Common myeloid progenitor, CD34-positive (primary cell): ENCODE data around the gene DIRAS3.

ENCODE experiments used
- CTCF ChIA-PET: fragments of 350-600 bp; sonication (Branson Sonifier 250); formaldehyde crosslinking; loops from one replicate; lab custom pipeline; 2021; ENCODE audit warnings: antibody characterized with exemption; lab: Charles Lee
- POLR2A ChIA-PET: fragments of 350-600 bp; sonication (Branson Sonifier 250); formaldehyde crosslinking; loops from one replicate; lab custom pipeline; 2021; ENCODE audit warnings: antibody characterized with exemption; lab: Charles Lee
- DNase-seq, 3 donors: peaks; one replicate each; pipeline versions ENCODE4 v3.0.0 to v3.0.0-alpha.2; 2013
- H3K27ac ChIP-seq, 2 experiments: 1 replicate in 1 of 2; 2 replicates in 1 of 2; pipeline ENCODE4 v1.7.0; 2013; ENCODE audit warnings: inconsistent platforms in 2 of 2, low read length in 2 of 2, mild to moderate bottlenecking in 2 of 2, low read depth in 1 of 2, moderate library complexity in 1 of 2; ENCODE audit not compliant: severe bottlenecking in 2 of 2, insufficient read depth in 1 of 2, poor library complexity in 1 of 2
- H3K27me3 ChIP-seq, 5 experiments: replicated peaks in 2 of 5; 1 replicate in 3 of 5; 2 replicates in 2 of 5; pipeline versions ENCODE4 v1.6.1 to v1.7.0; 2013; ENCODE audit warnings: low read length in 4 of 5, mild to moderate bottlenecking in 2 of 5, moderate library complexity in 2 of 5, inconsistent platforms in 1 of 5; ENCODE audit not compliant: insufficient read depth in 5 of 5, control insufficient read depth in 4 of 5
- H3K36me3 ChIP-seq, 4 experiments: 1 replicate in 2 of 4; 2 replicates in 2 of 4; pipeline versions ENCODE4 v1.6.1 to v1.7.0; 2013; ENCODE audit warnings: low read length in 3 of 4, control low read depth in 1 of 4, mild to moderate bottlenecking in 1 of 4; ENCODE audit not compliant: control insufficient read depth in 4 of 4, insufficient read depth in 4 of 4
- H3K4me1 ChIP-seq, 4 experiments: 1 replicate in 3 of 4; 2 replicates in 1 of 4; pipeline versions ENCODE4 v1.6.1 to v1.7.1; 2013; ENCODE audit warnings: low read length in 3 of 4, mild to moderate bottlenecking in 3 of 4, control low read depth in 1 of 4, inconsistent platforms in 1 of 4, moderate library complexity in 1 of 4; ENCODE audit not compliant: control insufficient read depth in 4 of 4, insufficient read depth in 4 of 4; ENCODE audit errors: control extremely low read depth in 1 of 4
- H3K4me3 ChIP-seq, 7 experiments: 1 replicate in 4 of 7; 2 replicates in 3 of 7; pipeline versions ENCODE4 v1.5.1 to v1.7.0; 2013; ENCODE audit warnings: mild to moderate bottlenecking in 7 of 7, low read length in 6 of 7, moderate library complexity in 6 of 7, inconsistent platforms in 2 of 7, low read depth in 2 of 7, control low read depth in 1 of 7; ENCODE audit not compliant: insufficient read depth in 4 of 7, control insufficient read depth in 1 of 7; ENCODE audit errors: extremely low read depth in 1 of 7
- H3K9me3 ChIP-seq, 5 experiments: 1 replicate in 4 of 5; 2 replicates in 1 of 5; pipeline versions ENCODE4 v1.6.1 to v1.7.1; 2013; ENCODE audit warnings: low read length in 4 of 5, mild to moderate bottlenecking in 2 of 5, inconsistent platforms in 1 of 5, low read depth in 1 of 5, moderate library complexity in 1 of 5; ENCODE audit not compliant: control insufficient read depth in 4 of 5, insufficient read depth in 2 of 5; ENCODE audit errors: control extremely low read depth in 1 of 5
- WGBS: methylation state at CpG from one replicate; pipeline ENCODE4 v1.1.5; 2013; ENCODE audit not compliant: insufficient coverage; 5-methylcytosine and 5-hydroxymethylcytosine counted together

DIRAS3 gene

DNA sequence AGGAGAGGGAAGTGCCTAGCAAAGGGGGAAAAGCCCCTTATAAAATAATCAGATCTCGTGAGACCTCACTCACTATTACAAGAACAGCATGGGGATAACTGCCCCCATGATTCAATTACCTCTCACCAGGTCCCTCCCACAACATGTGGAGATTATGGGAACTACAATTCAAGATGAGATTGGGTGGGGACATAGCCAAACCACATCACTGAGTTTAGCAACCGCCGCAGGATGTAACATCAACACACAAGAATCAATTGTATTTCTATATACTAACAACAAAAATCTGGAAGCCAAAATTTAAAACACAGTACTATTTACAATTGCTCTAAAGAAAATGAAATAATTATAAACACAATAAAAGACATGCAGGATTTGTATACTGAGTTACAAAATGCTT, 21.9 kb downstream of the DIRAS3 start:
- ChIA-PET POLR2A (no interaction called here), CTCF (no interaction called here)
- no peaks in the 10 kb centered on the region for H3K36me3 ChIP-seq
- H3K4me1 ChIP-seq = no peaks in the 10 kb centered on the region
- no CpG with 5 or more reads among the region's 3 CpGs for WGBS
- DNase-seq = no peak
- no peak overlapping the region for H3K4me3 ChIP-seq
- H3K27me3 ChIP-seq = no peaks in the 10 kb centered on the region
- H3K27ac ChIP-seq = no peak overlapping the region
- H3K9me3 ChIP-seq = no peaks in the 10 kb centered on the region

DNA sequence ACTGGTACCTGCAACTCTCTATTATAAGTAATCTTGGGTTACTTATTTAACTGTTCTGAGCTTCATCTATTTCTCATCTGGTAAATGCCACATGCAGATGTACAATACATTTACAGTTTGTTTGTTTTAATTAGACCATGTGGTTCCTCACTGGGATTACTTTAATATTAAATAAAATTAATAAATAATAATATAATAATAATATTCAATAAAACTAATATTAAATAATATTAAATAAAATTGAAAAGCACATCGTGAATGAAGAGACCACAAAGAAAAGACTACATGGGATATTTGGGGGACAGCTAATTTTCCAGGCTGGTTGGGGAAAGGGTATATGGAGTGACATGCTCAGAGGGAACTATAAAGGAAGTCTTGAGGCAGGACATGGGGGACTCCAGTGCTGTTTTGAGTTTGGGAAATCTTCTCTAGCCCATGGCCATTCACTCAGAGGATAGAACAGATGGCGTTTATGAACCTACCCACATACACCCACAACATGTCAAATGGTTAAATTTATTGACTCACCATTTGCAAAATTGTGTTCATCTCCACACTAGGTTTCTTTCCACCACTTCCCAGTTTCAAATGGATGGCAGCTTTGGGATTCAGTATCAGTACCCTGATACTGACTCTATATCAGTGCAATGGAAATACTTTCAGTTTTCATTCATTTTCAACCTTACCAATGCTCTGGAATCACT, 25.6 kb downstream of the DIRAS3 start:
- no CpG with 5 or more reads among the region's 2 CpGs for WGBS
- Histone ChIP-seq H3K4me1 (no peaks in the 10 kb centered on the region), H3K27ac (no peak overlapping the region), H3K9me3 (no peaks in the 10 kb centered on the region), H3K27me3 (peaks cover 0 to 4% (median 0%) of the 10 kb centered on the region in 5 experiments), H3K36me3 (no peaks in the 10 kb centered on the region), H3K4me3 (no peak overlapping the region)
- POLR2A ChIA-PET = no interaction called here
- CTCF ChIA-PET = no interaction called here
- no peak for DNase-seq

DNA sequence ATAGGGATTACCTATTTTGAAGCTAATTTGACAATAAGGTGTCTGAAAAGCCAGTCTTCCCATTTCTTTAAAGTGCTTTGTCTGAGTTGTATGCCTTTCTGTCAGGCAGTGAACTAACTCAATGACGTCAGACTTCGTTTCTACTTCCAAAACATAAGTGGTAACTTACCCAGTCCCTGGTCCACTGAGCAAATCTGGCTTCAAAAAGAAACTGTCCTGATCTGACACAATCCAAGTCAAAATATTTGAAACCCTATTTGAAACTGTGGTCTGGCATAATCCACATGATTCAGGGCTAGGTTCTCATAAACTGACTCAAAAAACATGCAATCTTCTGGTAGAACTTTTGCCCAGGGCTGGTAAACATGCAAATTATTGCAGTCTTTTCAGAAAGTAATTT, 34.0 kb downstream of the DIRAS3 start:
- CTCF ChIA-PET = no interaction called here

DNA sequence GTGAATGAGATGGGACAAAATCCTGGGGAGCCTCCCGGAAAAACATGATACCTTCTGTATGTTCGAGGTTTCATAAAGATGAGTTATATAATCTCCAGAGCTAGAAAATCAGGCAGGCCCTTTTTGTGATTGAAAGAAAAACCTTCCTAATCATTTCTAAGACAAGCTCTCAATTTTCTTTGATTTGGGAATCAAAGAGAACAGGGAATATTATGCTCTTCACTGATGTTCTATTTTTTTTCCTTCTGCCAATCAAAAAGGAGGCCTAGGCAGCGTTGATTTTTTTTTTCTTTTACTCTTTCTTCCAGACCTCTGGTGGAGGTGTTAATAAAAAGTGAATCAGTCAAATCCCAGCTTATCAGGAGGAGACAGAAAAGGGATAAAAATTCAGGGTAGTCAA, 34.5 kb downstream of the DIRAS3 start:
- 100% methylated on average over 1 of the region's 3 CpGs for WGBS
- Histone ChIP-seq H3K4me3 (no peak overlapping the region), H3K27me3 (peaks cover 0 to 2% (median 0%) of the 10 kb centered on the region in 5 experiments), H3K9me3 (no peaks in the 10 kb centered on the region), H3K36me3 (no peaks in the 10 kb centered on the region), H3K27ac (no peak overlapping the region), H3K4me1 (no peaks in the 10 kb centered on the region)
- no peak for DNase-seq
- ChIA-PET POLR2A (no interaction called here), CTCF (no interaction called here)

More for the DNA sequence above, 34.0 kb downstream of the DIRAS3 start:
- Histone ChIP-seq H3K4me3 (no peak overlapping the region), H3K36me3 (no peaks in the 10 kb centered on the region), H3K27me3 (peaks cover 0 to 2% (median 0%) of the 10 kb centered on the region in 5 experiments), H3K4me1 (no peaks in the 10 kb centered on the region), H3K27ac (no peak overlapping the region), H3K9me3 (no peaks in the 10 kb centered on the region)
- no peak for DNase-seq
- 100% methylated on average over 2 of the region's 2 CpGs for WGBS
- POLR2A ChIA-PET = no interaction called here

DNA sequence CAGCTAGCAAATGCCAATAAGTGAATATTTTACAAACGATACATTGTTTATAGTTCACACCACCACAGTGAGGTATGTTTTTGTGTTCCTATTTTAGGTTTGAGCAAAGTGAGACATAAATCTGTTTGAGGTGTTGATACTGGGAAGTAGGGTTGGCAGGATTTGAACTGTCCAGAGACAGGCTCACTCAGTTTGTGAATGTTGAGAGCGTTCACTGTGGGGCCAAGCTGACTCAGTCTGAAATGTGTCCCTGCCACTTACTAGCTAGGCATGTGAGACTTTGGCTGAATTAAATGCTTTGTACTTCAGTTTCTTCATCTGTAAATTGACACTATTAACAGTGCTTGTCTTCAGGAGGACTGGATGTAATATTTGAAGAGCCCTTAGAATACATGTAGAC, 35.1 kb downstream of the DIRAS3 start:
- Histone ChIP-seq H3K27me3 (peaks cover 0 to 2% (median 0%) of the 10 kb centered on the region in 5 experiments), H3K9me3 (no peaks in the 10 kb centered on the region), H3K27ac (no peak overlapping the region), H3K36me3 (no peaks in the 10 kb centered on the region), H3K4me1 (no peaks in the 10 kb centered on the region), H3K4me3 (no peak overlapping the region)
- CTCF ChIA-PET = no interaction called here
- POLR2A ChIA-PET = no interaction called here
- 100% methylated on average over 1 of the region's 2 CpGs for WGBS
- no peak for DNase-seq

DNA sequence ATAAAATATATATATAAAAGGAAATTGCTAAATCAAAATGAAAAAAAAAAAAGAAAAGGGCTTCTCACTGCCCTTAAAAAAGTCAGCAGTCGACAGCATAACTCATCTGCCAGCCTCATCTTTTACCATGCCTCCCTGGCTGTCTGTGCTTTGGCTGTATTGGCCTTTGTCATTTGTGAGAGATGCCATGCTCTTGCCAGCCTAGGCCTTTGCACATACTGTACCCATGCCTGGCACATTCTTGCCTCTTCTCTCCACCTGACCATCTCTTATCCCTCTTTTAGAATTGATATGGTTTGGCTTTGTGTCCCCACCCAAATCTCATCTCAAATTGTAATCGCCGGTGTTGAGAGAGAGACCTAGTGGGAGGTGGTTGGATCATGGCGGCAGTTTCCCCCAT, 37.1 kb downstream of the DIRAS3 start:
- H3K4me1 ChIP-seq = no peaks in the 10 kb centered on the region
- H3K36me3 ChIP-seq = no peaks in the 10 kb centered on the region
- H3K9me3 ChIP-seq = no peaks in the 10 kb centered on the region
- POLR2A ChIA-PET = no interaction called here
- CTCF ChIA-PET = interaction anchor here (0.7 kb wide), 1 partner anchor 162 kb away, joined by 3 read pairs; no protein-coding TSS in a partner anchor
- no CpG with 5 or more reads among the region's 4 CpGs for WGBS
- H3K27me3 ChIP-seq = no peaks in the 10 kb centered on the region
- no peak overlapping the region for H3K27ac ChIP-seq
- no peak overlapping the region for H3K4me3 ChIP-seq
- no peak for DNase-seq

DNA sequence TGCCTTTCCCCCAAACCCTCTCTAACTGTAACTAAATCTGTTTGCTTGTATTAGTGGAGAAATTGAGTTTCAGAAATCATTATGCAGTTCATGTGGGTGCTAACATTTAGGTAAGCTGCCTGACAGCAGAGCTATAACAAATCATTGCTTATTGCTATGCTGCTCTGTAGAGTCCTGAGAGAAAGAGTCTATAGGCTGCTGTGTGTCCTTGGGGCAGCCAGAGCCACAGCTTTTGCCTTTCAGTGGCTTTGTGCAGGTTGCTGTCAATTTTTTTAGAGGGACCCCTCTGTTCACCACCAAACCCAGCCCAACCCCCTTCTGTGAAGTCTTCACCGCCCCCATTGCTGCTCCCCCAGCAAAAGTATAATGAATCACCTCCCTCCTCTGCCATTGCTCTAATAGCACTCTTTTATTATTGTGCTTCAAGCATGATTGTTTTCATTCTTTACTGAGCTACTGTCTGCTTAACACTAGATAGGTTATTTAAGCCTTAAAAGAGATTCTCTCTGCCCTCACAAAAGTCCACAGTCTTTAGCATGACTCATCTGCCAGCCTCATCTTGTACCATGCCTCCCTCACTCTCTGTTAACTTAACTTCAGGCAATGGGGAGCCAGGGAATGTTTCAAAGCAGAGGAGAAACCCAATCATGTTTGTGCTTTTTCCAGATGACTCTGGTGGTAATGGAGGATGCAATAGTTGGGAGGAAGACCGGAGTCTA, 38.6 kb downstream of the DIRAS3 start:
- CTCF ChIA-PET = interaction anchor here (1.2 to 2.7 kb wide), 3 partner anchors 12 to 246 kb away, joined by 3 to 9 read pairs (median 4); no protein-coding TSS in a partner anchor
- no peaks in the 10 kb centered on the region for H3K27me3 ChIP-seq
- no peaks in the 10 kb centered on the region for H3K4me1 ChIP-seq
- DNase-seq = no peak
- POLR2A ChIA-PET = no interaction called here
- no peak overlapping the region for H3K27ac ChIP-seq
- 80% methylated on average over 1 of the region's 2 CpGs for WGBS
- no peaks in the 10 kb centered on the region for H3K9me3 ChIP-seq
- no peak overlapping the region for H3K4me3 ChIP-seq
- no peaks in the 10 kb centered on the region for H3K36me3 ChIP-seq
